Neural progenitor cell (in vitro differentiated cells): ENCODE measurements around the gene CIRBP.

ENCODE experiments used
- EZH2 ChIP-seq: fragments of 200-600 bp; sonication (generic); IDR thresholded peaks from 2 replicates; pipeline ENCODE4 v1.6.1; 2017; ENCODE audit warnings: antibody characterized with exemption, mild to moderate bottlenecking, moderate library complexity
- TF ChIP-seq, protein P1 (sequence below): fragments of 200-600 bp; sonication (generic); IDR thresholded peaks from 2 replicates; pipeline ENCODE4 v1.5.1; 2017; ENCODE audit warnings: antibody characterized with exemption, mild to moderate bottlenecking

- TF ChIP-seq, protein P1, sequence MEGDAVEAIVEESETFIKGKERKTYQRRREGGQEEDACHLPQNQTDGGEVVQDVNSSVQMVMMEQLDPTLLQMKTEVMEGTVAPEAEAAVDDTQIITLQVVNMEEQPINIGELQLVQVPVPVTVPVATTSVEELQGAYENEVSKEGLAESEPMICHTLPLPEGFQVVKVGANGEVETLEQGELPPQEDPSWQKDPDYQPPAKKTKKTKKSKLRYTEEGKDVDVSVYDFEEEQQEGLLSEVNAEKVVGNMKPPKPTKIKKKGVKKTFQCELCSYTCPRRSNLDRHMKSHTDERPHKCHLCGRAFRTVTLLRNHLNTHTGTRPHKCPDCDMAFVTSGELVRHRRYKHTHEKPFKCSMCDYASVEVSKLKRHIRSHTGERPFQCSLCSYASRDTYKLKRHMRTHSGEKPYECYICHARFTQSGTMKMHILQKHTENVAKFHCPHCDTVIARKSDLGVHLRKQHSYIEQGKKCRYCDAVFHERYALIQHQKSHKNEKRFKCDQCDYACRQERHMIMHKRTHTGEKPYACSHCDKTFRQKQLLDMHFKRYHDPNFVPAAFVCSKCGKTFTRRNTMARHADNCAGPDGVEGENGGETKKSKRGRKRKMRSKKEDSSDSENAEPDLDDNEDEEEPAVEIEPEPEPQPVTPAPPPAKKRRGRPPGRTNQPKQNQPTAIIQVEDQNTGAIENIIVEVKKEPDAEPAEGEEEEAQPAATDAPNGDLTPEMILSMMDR: no peak
- no peak for TF ChIP-seq EZH2
Measured at GRCh38 chr19:1291761-1292418, 22.8 kb downstream of the CIRBP start.
